ENCODE data around the gene CNNM3.

The CNNM3 gene

DNA sequence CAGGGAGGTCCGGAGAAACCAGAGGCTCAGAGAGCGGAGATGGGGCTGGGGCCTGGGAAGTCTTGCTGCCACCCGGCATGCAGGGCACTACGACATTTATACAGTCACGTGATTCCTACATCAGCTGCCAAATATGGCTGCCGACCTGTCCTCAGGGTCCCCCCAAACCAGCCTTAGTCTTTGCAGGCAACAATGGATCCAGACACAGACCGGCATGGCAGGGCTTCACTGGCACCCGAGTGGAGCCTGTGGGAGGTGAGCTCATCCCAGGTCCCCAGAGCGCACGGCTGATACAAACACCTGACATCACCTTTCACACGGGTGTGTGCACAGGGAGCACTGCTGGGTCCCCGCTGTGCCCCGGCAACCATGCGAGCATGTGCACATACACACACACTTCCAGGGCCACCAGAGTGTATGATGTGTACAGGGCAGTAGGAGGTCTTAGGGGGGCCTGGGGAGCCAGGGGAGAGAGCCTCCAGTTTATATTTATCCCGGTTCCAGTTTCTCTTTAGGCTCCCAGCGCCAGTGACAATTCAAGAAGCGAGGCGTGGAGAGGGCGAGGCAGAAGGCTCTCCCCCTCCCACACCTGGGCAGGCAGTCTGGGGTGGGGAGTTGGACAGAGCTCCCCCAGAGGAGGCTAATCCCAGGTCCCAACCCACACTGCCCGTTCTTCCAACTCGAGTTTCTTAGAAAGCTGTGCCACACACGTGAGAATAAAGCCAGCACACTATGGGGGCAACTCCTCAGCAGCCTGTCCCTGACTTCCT is 51.1 kb downstream of the CNNM3 start:
- no peak for DNase-seq

DNA sequence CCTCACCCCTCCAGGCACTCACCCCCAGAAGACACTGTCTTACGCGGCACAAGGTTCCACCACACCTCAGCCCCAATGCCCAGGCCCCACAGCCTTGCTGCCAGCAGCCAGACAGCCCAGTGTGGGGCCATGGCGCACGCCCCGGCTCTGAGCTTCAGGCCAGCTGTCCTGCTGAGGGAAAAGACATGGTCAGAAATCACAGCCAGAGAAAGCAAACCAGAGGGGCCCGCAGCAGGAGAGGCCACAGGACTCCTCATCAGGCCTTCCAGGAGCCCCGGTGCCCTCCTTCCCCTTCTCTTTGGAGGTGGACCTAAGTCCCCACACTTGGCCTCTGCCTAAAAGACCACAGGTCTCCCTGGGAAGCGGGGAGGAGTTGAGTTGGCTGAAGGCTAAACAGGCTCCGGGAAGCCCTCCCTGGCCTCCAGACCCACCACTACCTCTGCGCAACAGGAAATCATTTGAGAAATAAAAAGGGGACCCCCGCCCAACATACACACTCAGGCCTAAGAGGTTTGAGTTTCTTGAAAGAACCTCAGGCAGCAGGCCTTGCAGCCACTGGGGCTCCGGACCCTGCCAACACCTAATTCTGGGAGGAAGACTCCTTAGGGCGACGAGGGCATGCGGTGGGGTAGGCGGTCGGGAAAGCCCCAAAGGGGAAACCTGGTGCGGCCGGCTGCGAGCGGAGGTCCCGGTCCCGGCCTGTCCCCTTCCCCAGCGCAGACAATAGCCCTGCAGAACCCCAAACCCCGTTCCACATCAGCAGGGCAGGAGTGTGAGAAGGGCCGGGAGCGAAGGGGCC is 51.9 kb downstream of the CNNM3 start:
- DNase-seq, result no peak

- DNase-seq, result peak; percentile 55
Measured at GRCh38 chr2:96868555-96869280, 52.6 kb downstream of the CNNM3 start.

- DNase-seq, result no peak
Measured at GRCh38 chr2:96869281-96869821, 53.3 kb downstream of the CNNM3 start.

GRCh38 chr2:96869822-96870625 is 54.0 kb downstream of the CNNM3 start, which contains the start of gene SEMA4C:
SEMA4C (minus strand) TSS chr2:96870080; CDS start chr2:96867886, 2,194 bp downstream.
- peak; percentile 58 for DNase-seq

- peak; percentile 58 for DNase-seq
Measured at GRCh38 chr2:96870626-96871255, 54.7 kb downstream of the CNNM3 start.

DNA sequence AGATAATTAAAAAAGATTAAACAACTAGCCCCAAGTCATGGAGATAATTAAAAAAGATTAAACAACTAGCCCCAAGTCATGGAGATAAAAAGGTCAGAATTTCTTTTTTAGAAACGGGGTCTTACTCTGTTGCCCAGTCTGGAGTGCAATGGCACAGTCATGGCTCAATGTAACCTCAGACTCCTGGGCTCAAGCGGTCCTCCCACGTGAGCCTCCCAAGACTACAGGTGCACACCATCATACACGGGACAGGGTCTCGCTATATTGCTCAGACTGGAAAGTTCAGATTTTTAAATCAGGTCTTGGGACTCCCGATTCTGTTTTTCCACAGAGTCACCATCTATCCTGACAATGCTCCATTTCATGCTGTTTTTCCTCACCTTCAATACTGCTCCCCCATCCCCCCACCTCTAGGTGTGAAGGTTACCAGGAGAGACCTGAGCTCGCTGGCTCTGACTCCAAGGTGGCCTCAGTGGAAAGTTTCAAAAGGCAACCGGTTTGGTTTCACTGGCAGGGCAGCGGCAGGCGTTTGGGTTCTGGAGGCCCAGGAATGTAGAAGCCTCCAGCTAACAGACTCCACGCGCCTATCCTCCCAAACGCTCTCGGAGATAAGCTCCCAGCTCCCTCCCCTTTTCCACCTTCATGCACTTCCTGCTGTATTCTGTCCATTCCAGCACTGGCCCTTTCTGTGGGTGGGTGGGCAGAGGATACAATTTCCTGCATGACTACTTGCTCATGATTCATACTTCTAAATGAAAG is 56.7 kb downstream of the CNNM3 start:
- DNase-seq, result no peak

GRCh38 chr2:96873651-96874096 is 57.6 kb downstream of the CNNM3 start:
- DNase-seq, result no peak

DNA sequence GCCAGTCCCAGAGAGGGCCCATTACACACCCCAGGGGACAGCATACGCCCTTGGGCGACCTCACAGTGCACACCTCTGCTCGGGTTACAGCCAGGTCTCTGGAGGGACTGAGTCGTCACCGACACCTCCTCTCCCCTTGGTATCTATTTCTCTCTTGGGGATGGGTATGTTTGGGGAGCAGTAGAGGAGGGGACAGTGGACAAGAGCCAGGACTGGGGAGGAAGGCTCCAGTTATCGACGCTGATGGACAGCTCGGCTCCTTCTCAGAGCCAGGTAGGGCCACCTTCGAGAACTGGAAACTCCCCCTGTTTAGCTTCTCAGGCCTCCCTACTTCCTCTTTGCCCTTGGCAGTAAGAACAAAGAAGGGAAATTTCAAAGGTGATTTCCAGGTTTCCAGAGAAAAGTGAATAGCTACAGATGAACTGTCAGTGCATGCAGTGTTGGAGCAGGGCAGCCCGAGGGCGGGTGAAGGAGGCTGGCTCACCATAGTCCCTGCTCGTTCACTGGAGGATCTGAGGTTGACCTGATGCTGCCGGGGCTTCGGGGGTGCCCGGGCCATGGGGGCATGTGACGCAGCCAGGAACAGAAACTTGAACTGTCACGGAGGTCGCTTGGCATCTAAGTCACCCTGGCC is 58.2 kb downstream of the CNNM3 start:
- no peak for DNase-seq

- DNase-seq, result no peak
Measured at GRCh38 chr2:96875498-96876268, 59.6 kb downstream of the CNNM3 start.

DNA sequence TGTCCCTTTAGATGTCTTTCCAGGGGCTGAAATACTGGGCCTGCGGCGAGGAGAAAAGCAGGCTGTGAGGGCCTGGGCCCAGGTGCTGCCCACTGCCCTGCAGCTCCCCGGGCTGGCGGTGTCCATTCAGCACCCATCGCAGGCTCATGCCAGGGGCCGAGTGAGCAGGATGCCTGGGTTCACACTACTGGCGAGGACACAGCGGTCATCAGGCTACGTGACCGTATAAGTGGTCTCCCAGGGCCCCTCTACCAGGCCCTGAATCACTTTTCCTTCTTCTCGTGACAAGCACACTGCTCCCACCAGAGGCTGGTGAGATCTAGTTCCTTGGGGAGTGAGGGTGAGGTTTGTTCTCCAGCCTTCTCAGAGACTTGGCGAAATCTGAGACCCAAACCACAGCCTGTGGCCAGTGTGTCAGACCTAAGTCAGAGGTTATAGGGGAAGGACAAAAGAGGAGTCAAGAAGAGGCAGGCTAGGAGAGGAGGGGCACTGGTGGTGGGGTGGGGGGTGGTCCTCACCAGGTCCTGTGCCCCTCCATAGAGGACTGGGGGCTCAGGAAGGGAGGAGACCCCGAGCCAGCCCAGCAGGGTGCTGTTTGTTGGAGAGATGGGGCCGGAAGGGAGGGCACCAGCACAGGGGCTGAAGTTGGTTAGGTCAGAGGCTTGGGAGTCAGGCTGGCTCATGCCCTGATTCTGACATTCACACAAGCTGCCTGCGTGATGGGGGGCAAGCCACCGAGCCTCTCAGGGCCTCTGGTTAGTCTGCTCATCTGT is 60.4 kb downstream of the CNNM3 start:
- no peak for DNase-seq

DNA sequence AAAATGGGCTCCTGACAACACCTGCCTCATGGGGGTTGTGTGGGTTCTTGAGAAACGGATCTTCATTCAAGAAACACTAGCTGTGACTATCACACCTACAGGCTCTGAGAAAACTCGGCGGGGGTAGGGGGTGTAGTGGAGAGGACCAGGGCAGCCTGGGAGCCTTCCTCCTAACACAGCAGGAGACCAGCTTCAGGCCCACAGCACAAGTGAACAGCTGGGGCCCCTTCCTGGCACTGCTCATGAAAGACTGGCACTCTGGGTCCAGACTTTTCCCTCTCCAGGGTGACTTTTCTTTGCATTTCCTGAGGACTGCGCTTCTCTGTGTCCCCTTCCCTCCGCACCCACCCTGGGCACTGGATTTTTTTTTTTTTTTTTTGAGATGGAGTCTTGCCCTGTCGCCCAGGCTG is 61.0 kb downstream of the CNNM3 start:
- DNase-seq, result no peak

DNA sequence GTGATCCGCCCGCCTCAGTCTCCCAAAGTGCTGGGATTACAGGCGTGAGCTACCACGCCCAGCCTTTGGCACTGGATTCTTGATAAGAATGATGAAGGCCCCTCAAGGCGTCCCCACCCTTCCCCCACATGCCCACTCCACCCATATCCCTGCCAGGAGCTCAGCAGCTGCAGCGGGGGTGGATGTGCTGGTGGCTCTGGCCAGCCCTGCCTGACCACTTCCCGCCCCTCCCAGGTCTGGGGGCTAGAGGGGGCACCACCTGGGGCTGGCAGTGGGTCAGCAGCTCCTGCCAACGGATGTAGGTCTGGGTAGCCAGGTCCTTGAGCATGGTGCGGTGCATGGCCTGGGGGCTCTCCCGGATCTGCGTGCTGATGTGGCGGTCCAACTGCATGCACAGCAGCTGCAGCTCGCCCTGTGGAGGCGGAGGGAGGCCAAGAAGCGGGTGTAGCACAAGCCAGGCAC is 61.6 kb downstream of the CNNM3 start:
- DNase-seq, result no peak

- no peak for DNase-seq
Measured at GRCh38 chr2:96878171-96878570, 62.1 kb downstream of the CNNM3 start.

GRCh38 chr2:96878796-96879544 is 62.9 kb downstream of the CNNM3 start:
- DNase-seq, result no peak

DNA sequence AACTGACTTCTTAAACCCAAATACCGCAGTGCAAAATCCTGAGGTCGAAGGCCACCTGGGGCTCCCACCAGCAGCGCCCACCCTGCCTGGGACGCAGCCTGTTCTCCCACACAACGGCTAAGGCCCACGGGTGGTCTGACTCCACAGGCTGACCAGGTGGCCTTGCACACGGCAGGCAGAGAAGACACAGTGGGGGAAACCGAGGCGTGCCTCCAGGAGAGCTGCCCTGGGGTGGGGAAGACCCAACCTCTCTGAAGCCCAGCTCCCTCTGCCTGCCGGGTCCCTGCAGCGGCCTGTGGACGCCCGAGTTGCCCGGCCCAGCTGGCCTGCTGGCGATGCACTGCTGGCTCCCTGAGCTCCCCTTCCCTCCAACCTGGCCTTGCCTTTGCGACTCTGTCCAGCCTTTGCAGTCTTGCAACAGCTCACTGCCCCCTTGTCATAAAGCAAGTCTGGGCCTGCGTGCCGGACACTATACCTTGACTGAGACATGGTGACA is 63.5 kb downstream of the CNNM3 start:
- DNase-seq, result no peak

DNA sequence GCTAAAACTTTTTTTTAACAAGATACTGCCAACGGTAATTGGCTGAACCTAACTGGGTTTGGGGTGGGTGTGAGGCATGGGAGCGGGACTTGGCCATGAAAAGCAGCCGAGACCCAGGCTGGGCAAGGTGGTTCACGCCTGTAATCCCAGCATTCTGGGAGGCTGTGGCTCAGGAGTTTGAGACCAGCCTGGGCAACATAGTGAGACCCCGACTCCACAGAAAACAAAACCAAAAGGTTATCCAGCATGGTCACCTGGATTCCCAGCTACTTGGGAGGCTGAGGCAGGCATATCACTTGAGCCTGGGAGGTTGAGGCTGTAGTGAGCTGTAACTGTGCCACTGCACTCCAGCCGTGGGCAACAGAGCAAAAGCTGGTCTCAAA is 64.8 kb downstream of the CNNM3 start:
- DNase-seq, result no peak

Measured in activated CD4-positive, alpha-beta T cell treated with anti-CD3 and anti-CD28 coated beads, Interleukin-2, amount 50 U/mL, for 1 hour (primary cell).